Vagina (tissue), 2 donors: ENCODE measurements around the gene CERK.

Source experiments
- POLR2A ChIP-seq, 2 donors: fragments of 450-650 bp; IDR thresholded peaks; one replicate each; pipeline ENCODE4 v1.6.1; 2017; ENCODE audit warnings: antibody characterized with exemption in 2 of 2, mild to moderate bottlenecking in 2 of 2, moderate library complexity in 2 of 2
- POLR2AphosphoS5 ChIP-seq, 2 donors: sonication (generic); formaldehyde crosslinking; IDR thresholded peaks; one replicate each; pipeline ENCODE4 v1.9.0; 2017; ENCODE audit warnings: antibody characterized with exemption in 2 of 2, mild to moderate bottlenecking in 2 of 2, low read depth in 1 of 2; ENCODE audit not compliant: insufficient read depth in 1 of 2
- TF ChIP-seq, protein P1 (sequence below), 3 experiments: fragments of 450-650 bp in 2 of 3; fragments of 200-600 bp in 1 of 3; sonication (generic) in 1 of 3; IDR thresholded peaks; one replicate each; pipeline ENCODE4 v1.5.1; 2017 to 2019; ENCODE audit warnings: antibody characterized with exemption in 3 of 3, mild to moderate bottlenecking in 2 of 3, moderate library complexity in 2 of 3

GRCh38 chr22:46659059-46659790 lies 78.8 kb downstream of the CERK start:
- TF ChIP-seq POLR2A (IDR thresholded peaks at IDR 0.05) (no peak), POLR2AphosphoS5 (IDR thresholded peaks at IDR 0.05; ENCODE audit: insufficient read depth in 1 of 2, low read depth in 1 of 2) (no peak)
- TF ChIP-seq, protein P1, sequence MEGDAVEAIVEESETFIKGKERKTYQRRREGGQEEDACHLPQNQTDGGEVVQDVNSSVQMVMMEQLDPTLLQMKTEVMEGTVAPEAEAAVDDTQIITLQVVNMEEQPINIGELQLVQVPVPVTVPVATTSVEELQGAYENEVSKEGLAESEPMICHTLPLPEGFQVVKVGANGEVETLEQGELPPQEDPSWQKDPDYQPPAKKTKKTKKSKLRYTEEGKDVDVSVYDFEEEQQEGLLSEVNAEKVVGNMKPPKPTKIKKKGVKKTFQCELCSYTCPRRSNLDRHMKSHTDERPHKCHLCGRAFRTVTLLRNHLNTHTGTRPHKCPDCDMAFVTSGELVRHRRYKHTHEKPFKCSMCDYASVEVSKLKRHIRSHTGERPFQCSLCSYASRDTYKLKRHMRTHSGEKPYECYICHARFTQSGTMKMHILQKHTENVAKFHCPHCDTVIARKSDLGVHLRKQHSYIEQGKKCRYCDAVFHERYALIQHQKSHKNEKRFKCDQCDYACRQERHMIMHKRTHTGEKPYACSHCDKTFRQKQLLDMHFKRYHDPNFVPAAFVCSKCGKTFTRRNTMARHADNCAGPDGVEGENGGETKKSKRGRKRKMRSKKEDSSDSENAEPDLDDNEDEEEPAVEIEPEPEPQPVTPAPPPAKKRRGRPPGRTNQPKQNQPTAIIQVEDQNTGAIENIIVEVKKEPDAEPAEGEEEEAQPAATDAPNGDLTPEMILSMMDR (IDR thresholded peaks at IDR 0.05) = no peak
